Endodermal cell (in vitro differentiated cells): ENCODE data around the gene STK39. TPM values are rescaled to one million over a fixed set of nuclear protein-coding genes. Genes with fewer than 3 reads are reported as not detected.

ENCODE experiments used
- DNase-seq: peaks from one replicate; pipeline ENCODE4 v3.0.0-alpha.2; 2017
- H3K27ac ChIP-seq: 2 replicates; pipeline ENCODE4 v1.5.1; 2013; ENCODE audit warnings: mild to moderate bottlenecking, low read depth, low read length, moderate library complexity
- H3K27me3 ChIP-seq: 2 replicates; pipeline ENCODE4 v1.6.1; 2013; ENCODE audit warnings: mild to moderate bottlenecking, low read length, moderate library complexity; ENCODE audit not compliant: insufficient read depth, control insufficient read depth, poor library complexity, severe bottlenecking
- H3K36me3 ChIP-seq: 2 replicates; pipeline ENCODE4 v1.7.0; 2013; ENCODE audit warnings: mild to moderate bottlenecking, low read length, moderate library complexity; ENCODE audit not compliant: control insufficient read depth, insufficient read depth
- H3K4me1 ChIP-seq: one replicate; pipeline ENCODE4 v1.7.0; 2013; ENCODE audit warnings: low read length; ENCODE audit not compliant: control insufficient read depth, insufficient read depth
- H3K4me3 ChIP-seq: 2 replicates; pipeline ENCODE4 v1.5.1; 2013; ENCODE audit warnings: mild to moderate bottlenecking, low read length, moderate library complexity
- H3K9ac ChIP-seq: 2 replicates; pipeline ENCODE4 v1.6.1; 2013; ENCODE audit warnings: mild to moderate bottlenecking, low read length, moderate library complexity; ENCODE audit not compliant: poor library complexity, severe bottlenecking; ENCODE audit errors: extremely low read depth
- H3K9me3 ChIP-seq: 2 replicates; pipeline ENCODE4 v1.6.1; 2013; ENCODE audit warnings: mild to moderate bottlenecking, low read length, moderate library complexity; ENCODE audit not compliant: control insufficient read depth
- H3K27ac Mint-ChIP-seq: 2 replicates; pipeline ENCODE4 v1.8.0; 2020; ENCODE audit warnings: mixed read lengths
- H3K27me3 Mint-ChIP-seq: 2 replicates; pipeline ENCODE4 v1.8.0; 2021; ENCODE audit warnings: mild to moderate bottlenecking, mixed read lengths; ENCODE audit not compliant: insufficient read depth
- H3K36me3 Mint-ChIP-seq: 2 replicates; pipeline ENCODE4 v1.8.0; 2020; ENCODE audit warnings: low read depth, mixed read lengths
- H3K4me1 Mint-ChIP-seq: 2 replicates; pipeline ENCODE4 v1.8.0; 2020; ENCODE audit warnings: mixed read lengths
- H3K4me3 Mint-ChIP-seq: 2 replicates; pipeline ENCODE4 v1.8.0; 2020; ENCODE audit warnings: mild to moderate bottlenecking, moderate library complexity, mixed read lengths
- H3K9me3 Mint-ChIP-seq: 2 replicates; pipeline ENCODE4 v1.8.0; 2020; ENCODE audit warnings: mild to moderate bottlenecking, mixed read lengths
- CTCF ChIP-seq: fragments of 200-600 bp; sonication (generic); conservative IDR thresholded peaks from 2 replicates; pipeline ENCODE4 v1.5.0; 2021; ENCODE audit warnings: antibody characterized with exemption, mild to moderate bottlenecking
- WGBS, 2 experiments: methylation state at CpG; one replicate each; pipeline versions ENCODE4 v1.1.5 to v1.1.7; 2013; ENCODE audit warnings: missing lambda C conversion rate in 2 of 2, mixed read lengths in 1 of 2; ENCODE audit not compliant: insufficient coverage in 1 of 2, insufficient read length in 1 of 2; 5-methylcytosine and 5-hydroxymethylcytosine counted together
- total RNA-seq, 2 donors: library from RNA; stranded (reverse); fragmentation: NEBNext Ultra II Directional in 1 of 2; extraction: Animal tissue kit (Norgen Biotek cat#: 25700) in 1 of 2; gene quantifications; 2 replicates in 1 of 2; 3 replicates in 1 of 2; pipeline ENCODE4 v1.2.1, GENCODE V29; 2021

The STK39 gene
- total RNA-seq, 2 donors from 2014 or later = 22.3 to 31.5 TPM

DNA sequence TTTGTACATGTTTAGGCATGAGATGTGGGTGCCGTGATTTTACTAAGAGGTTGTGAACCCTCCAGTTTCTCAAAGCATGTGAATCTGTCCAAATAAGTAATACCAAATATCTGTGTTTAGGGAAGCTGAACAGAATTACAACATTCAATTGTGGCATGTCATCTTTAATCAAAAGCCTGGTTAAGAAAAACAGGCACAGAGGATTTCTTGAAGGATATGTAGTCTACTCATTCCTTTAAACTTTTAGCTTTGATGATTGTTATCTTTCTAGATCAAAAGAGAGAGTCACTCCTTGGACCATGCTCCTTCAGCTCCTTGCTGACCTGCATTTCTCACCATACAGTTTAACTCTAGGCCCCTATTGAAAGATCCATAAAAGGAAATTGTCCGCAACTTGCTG is 296.8 kb downstream of the STK39 start:
- peaks cover 2% of the 10 kb centered on the region for H3K36me3 Mint-ChIP-seq
- H3K4me3 Mint-ChIP-seq = no peak overlapping the region
- TF ChIP-seq CTCF = no peak

GRCh38 chr2:167946441-167946841 is 301.0 kb downstream of the STK39 start:
- no peaks in the 10 kb centered on the region for H3K9me3 ChIP-seq
- no peaks in the 10 kb centered on the region for H3K36me3 ChIP-seq
- no peak overlapping the region for H3K9ac ChIP-seq
- DNase-seq = no peak
- Mint-ChIP-seq H3K9me3 (no peaks in the 10 kb centered on the region), H3K4me3 (no peak overlapping the region), H3K27me3 (no peaks in the 10 kb centered on the region), H3K4me1 (no peaks in the 10 kb centered on the region), H3K27ac (no peak overlapping the region), H3K36me3 (no peaks in the 10 kb centered on the region)
- no peaks in the 10 kb centered on the region for H3K4me1 ChIP-seq
- H3K27ac ChIP-seq = no peak overlapping the region
- no peaks in the 10 kb centered on the region for H3K27me3 ChIP-seq
- no peak overlapping the region for H3K4me3 ChIP-seq
- WGBS, 2 experiments = 58 to 86% methylated on average over 2 to 3 of the region's 3 CpGs
- TF ChIP-seq CTCF = no peak

More for the DNA sequence above, 296.8 kb downstream of the STK39 start:
- Histone ChIP-seq H3K4me1 (no peaks in the 10 kb centered on the region), H3K9me3 (no peaks in the 10 kb centered on the region), H3K27ac (no peak overlapping the region), H3K36me3 (no peaks in the 10 kb centered on the region), H3K4me3 (no peak overlapping the region), H3K27me3 (no peaks in the 10 kb centered on the region), H3K9ac (no peak overlapping the region)
- Mint-ChIP-seq H3K27ac (no peak overlapping the region), H3K9me3 (no peaks in the 10 kb centered on the region), H3K27me3 (no peaks in the 10 kb centered on the region), H3K4me1 (no peaks in the 10 kb centered on the region)
- 100% methylated on average over 1 of the region's 2 CpGs; no CpG with 5 or more reads in 1 of the 2 experiments for WGBS, 2 experiments
- no peak for DNase-seq

DNA sequence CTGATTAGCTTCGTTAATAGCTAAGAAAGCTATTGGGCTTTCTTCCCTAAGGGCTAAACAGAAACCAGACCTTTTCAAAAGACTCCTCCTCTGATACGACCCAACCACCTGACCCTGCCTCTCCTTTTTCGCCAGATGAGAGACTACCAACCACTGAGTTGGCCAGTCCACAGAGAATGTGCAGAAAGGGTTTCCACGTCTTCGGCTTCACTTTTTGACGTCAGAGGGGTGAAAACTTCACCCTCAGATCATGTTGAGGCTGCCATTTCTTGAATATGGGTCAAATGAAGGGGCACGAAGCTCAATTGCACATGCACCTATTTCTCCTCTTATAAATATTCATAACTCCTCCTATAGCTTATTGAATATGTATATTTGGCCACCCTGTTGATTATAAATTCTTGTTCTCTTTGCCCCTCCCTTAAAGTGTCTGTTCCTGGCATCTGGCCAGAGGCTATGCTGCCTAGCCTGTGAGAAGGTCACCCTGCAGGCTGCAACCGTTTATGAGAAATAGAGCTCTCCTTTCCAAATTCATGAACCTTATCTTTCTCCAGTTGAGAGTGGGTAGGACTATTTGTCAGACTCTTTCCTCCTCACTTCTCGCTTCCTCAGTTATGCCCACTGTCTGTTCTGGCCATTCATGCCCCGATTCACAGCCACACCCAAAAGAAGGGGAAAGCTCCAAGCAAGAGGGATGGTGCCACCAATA is 301.6 kb downstream of the STK39 start:
- no peaks in the 10 kb centered on the region for H3K9me3 Mint-ChIP-seq
- H3K4me1 Mint-ChIP-seq = no peaks in the 10 kb centered on the region
- TF ChIP-seq CTCF = no peak
- Histone ChIP-seq H3K36me3 (no peaks in the 10 kb centered on the region), H3K9me3 (no peaks in the 10 kb centered on the region), H3K4me3 (no peak overlapping the region), H3K9ac (no peak overlapping the region), H3K27ac (no peak overlapping the region), H3K4me1 (no peaks in the 10 kb centered on the region), H3K27me3 (no peaks in the 10 kb centered on the region)
- no peaks in the 10 kb centered on the region for H3K36me3 Mint-ChIP-seq
- DNase-seq = no peak
- H3K4me3 Mint-ChIP-seq = no peak overlapping the region
- WGBS, 2 experiments = 83 to 92% methylated on average over 6 to 10 of the region's 10 CpGs
- H3K27me3 Mint-ChIP-seq = no peaks in the 10 kb centered on the region
- peak overlapping the region; percentile 30 for H3K27ac Mint-ChIP-seq
